Epithelial cell of esophagus (primary cell): Measurements from ENCODE around the gene FGD1.

Experiments used
- DNase-seq: peaks from one replicate; pipeline ENCODE4 v3.0.0; 2010; ENCODE audit warnings: low read depth
- H3K4me3 ChIP-seq: 2 replicates; pipeline ENCODE4 v1.5.1; 2011; ENCODE audit warnings: mild to moderate bottlenecking, low read length, control low read depth
- CTCF ChIP-seq: IDR thresholded peaks from 2 replicates; pipeline ENCODE4 v1.5.1; 2011; ENCODE audit warnings: low read depth, mild to moderate bottlenecking, low read length, control low read depth, inconsistent platforms; ENCODE audit not compliant: insufficient read depth; ENCODE audit errors: missing control alignments

FGD1 gene

DNA sequence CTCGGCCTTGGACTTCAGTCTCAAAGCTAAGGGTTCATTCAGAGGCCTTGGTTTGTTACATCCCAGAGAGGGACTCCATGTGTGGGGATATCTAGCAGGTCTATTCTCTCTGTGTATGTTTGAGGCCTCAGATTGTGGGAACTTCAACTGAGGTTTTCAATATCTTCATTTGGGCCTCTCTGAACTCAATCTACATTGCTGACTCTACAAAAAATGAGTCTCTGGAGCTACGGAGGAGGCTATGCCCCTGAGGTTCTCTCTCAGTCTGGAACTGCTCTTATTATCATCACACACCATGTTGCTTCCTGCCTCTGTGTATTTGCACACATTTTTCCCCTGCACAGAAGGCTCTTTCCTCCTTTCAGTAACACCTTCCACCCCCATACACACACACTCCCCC lies 60.9 kb downstream of the FGD1 start:
- DNase-seq, result no peak
- H3K4me3 ChIP-seq, result no peak overlapping the region

GRCh38 chrX:54430519-54430918 lies 65.5 kb downstream of the FGD1 start:
- no peak for TF ChIP-seq CTCF
- no peak for DNase-seq
- no peak overlapping the region for H3K4me3 ChIP-seq

More for the DNA sequence above, 60.9 kb downstream of the FGD1 start:
- no peak for TF ChIP-seq CTCF

DNA sequence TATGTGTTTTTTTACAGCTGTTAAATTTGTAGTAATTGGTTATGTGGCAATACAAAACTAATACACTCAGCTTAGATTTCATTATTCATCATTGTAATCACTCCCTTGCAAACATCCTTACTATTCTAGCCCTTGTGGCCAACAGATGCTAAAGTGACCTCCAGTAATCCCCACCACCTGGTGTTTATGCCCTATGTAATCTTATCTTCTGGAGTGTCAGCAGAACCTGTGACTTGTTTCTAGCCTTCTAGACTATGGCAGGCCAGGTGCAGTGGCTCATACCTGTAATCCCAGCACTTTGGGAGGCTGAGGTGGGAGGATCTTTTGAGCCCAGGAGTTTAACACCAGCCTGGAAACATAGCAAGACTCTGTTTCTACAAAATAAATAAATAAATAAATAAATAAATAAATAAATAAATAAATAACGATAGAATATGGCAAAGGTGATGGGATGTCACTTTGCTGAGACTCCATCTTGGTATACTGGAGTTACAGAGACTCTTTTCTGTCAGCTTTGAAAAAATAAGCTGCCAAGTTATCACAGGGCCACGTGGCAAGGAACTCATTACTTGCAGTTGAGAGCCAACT lies 68.1 kb downstream of the FGD1 start:
- H3K4me3 ChIP-seq, result no peak overlapping the region
- DNase-seq, result no peak
- TF ChIP-seq CTCF, result no peak

DNA sequence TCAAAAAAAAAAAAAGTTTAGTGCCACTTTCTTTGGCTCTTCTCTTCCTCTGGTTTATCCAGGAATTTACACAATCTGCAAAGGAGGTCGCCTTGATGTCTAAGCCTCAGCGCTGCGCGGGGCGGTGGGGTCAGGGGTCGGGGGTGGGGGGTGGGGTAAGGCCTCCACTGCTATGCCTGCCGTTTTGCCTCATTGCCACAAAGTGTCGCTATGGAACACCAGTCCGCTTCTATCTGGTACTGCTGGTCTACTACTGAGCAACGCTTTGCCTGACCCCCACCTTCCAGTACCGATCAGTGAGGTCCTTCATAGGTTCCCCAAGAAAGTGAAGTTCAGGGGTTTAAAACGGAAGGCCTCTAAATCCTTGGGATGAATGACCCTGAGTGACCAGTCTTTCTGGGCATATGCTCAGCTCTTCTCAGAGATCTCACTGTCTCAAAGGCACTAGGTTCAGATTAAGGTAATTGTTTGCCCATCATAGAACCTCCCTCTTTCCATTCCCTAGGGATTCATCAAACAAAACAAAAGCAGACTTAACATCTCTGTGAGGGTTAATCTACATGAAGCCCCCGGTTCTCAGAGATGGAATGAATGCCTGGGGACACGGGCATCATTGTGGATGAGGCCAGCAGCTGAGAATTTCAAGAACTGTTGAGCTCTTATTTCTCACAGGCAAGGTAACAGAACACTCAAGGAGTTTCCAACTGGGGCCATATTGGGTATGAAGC lies 72.7 kb downstream of the FGD1 start:
- no peak for TF ChIP-seq CTCF
- DNase-seq, result no peak
- H3K4me3 ChIP-seq, result no peak overlapping the region

- no peak for TF ChIP-seq CTCF
- peak; percentile 4 for DNase-seq
- H3K4me3 ChIP-seq, result no peak overlapping the region
These were observed 73.9 kb downstream of the FGD1 start for GRCh38 chrX:54422168-54422567.

DNA sequence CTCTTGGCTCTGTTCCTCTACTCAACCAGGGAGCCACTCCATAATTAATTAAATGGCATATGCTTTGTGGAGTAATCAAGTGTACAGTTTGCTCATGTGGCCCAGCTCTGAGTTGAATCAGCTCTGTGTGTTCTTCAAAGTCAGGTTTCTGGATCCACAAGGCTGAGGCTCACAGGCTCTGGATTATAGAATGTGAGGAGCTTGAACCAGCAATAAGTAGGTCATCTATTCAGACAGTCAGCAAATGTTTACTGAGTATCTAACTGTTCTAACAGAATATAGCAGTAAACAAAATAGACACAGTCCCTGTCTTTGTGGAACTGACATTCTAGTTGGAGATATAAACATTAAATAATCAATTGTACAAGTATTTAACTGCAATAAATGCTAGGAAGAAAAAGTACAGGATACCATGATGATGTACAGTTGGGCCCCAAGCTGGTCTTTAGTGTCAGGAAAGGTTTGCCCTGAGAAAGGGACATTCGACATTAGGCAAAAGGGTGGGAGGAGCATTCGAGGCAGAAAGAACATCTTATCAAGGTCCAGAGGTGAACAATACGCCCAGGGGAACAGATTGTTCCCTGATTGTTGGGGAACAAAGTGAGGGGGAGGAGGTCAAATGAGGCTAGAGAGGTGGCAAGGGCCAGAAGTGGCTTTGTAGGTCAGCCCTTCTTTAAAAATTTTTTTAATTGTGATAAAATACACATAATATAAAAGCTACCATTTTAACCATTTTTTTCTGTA lies 76.3 kb downstream of the FGD1 start:
- no peak for TF ChIP-seq CTCF

More for the DNA sequence above, 76.3 kb downstream of the FGD1 start:
- no peak for DNase-seq
- H3K4me3 ChIP-seq, result no peak overlapping the region
